GM23338 (cell line): ENCODE results near the gene GAL3ST2. TPM values are rescaled to one million over a fixed set of nuclear protein-coding genes. Genes with fewer than 3 reads are reported as not detected.

Experiments used
- ATAC-seq: fragments of 200-7000 bp; cut with Tn5 transposase; 3 replicates; pipeline ENCODE4 v1.9.1; 2020
- DNase-seq: peaks from one replicate; pipeline ENCODE4 v3.0.0-alpha.2; 2015; ENCODE audit warnings: low spot score
- H2AFZ ChIP-seq: fragments of 200-600 bp; sonication (generic); 2 replicates; pipeline ENCODE4 v1.8.0; 2016; ENCODE audit warnings: antibody characterized with exemption, mild to moderate bottlenecking, moderate library complexity
- H3F3A ChIP-seq: fragments of 200-600 bp; sonication (generic); replicated peaks from 2 replicates; pipeline ENCODE4 v1.8.0; 2017; ENCODE audit warnings: antibody characterized with exemption, mixed run types, low read depth
- H3K27ac ChIP-seq: fragments of 200-600 bp; sonication (generic); 2 replicates; pipeline ENCODE4 v1.6.1; 2016; ENCODE audit warnings: low read depth
- H3K27me3 ChIP-seq: fragments of 200-600 bp; sonication (generic); 2 replicates; pipeline ENCODE4 v1.8.0; 2016; ENCODE audit warnings: mild to moderate bottlenecking, mixed run types, moderate library complexity; ENCODE audit not compliant: insufficient read depth
- H3K36me3 ChIP-seq: fragments of 200-600 bp; sonication (generic); 2 replicates; pipeline ENCODE4 v1.8.0; 2016; ENCODE audit warnings: mild to moderate bottlenecking; ENCODE audit not compliant: insufficient read depth
- H3K4me1 ChIP-seq: fragments of 200-600 bp; sonication (generic); 2 replicates; pipeline ENCODE4 v1.8.0; 2016; ENCODE audit warnings: mild to moderate bottlenecking, moderate library complexity; ENCODE audit not compliant: insufficient read depth
- H3K4me2 ChIP-seq: fragments of 200-600 bp; sonication (generic); 2 replicates; pipeline ENCODE4 v1.7.1; 2017; ENCODE audit warnings: mixed run types
- H3K4me3 ChIP-seq: fragments of 200-600 bp; sonication (generic); 2 replicates; pipeline ENCODE4 v1.6.1; 2016; ENCODE audit warnings: mixed run types
- H3K79me2 ChIP-seq: fragments of 200-600 bp; sonication (generic); replicated peaks from 2 replicates; pipeline ENCODE4 v1.8.0; 2017; ENCODE audit warnings: mild to moderate bottlenecking; ENCODE audit not compliant: insufficient read depth
- H3K9me2 ChIP-seq: fragments of 200-600 bp; sonication (generic); 2 replicates; pipeline ENCODE4 v1.8.0; 2017; ENCODE audit not compliant: insufficient read depth
- H4K20me1 ChIP-seq: fragments of 200-600 bp; sonication (generic); replicated peaks from 2 replicates; pipeline ENCODE4 v1.8.0; 2017; ENCODE audit warnings: mild to moderate bottlenecking; ENCODE audit not compliant: insufficient read depth
- H3K27ac Mint-ChIP-seq: 2 replicates; pipeline ENCODE4 v1.8.0; 2020; ENCODE audit warnings: inconsistent platforms, mild to moderate bottlenecking, moderate library complexity, mixed read lengths
- H3K27me3 Mint-ChIP-seq: 3 replicates; pipeline ENCODE4 v1.8.0; 2022; ENCODE audit warnings: low read depth, mild to moderate bottlenecking, moderate library complexity, mixed read lengths, inconsistent platforms; ENCODE audit not compliant: insufficient read depth, poor library complexity
- H3K36me3 Mint-ChIP-seq: 3 replicates; pipeline ENCODE4 v1.8.0; 2021; ENCODE audit warnings: low read depth, mild to moderate bottlenecking, inconsistent platforms, moderate library complexity, mixed read lengths
- H3K4me1 Mint-ChIP-seq: 3 replicates; pipeline ENCODE4 v1.8.0; 2020; ENCODE audit warnings: mild to moderate bottlenecking, inconsistent platforms, mixed read lengths
- H3K4me3 Mint-ChIP-seq: 3 replicates; pipeline ENCODE4 v1.8.0; 2021; ENCODE audit warnings: moderate library complexity, mild to moderate bottlenecking, inconsistent platforms, mixed read lengths
- H3K9me3 Mint-ChIP-seq: 3 replicates; pipeline ENCODE4 v1.8.0; 2020; ENCODE audit warnings: moderate library complexity, mild to moderate bottlenecking, inconsistent platforms, mixed read lengths
- CTCF ChIP-seq, 2 experiments: fragments of 200-600 bp in 1 of 2; sonication (generic) in 1 of 2; conservative IDR thresholded peaks; 2 replicates each; pipeline versions ENCODE4 v1.5.1 to v1.6.1; 2016 to 2017; ENCODE audit warnings: antibody characterized with exemption in 2 of 2, low read depth in 2 of 2, mild to moderate bottlenecking in 2 of 2, moderate library complexity in 1 of 2
- EZH2 ChIP-seq: fragments of 200-600 bp; sonication (generic); IDR thresholded peaks from one replicate; pipeline ENCODE4 v1.8.0; 2017; ENCODE audit warnings: antibody characterized with exemption, mild to moderate bottlenecking, low read depth; ENCODE audit not compliant: unreplicated experiment
- NANOG ChIP-seq: IDR thresholded peaks from 2 replicates; pipeline ENCODE4 v1.6.1; 2016; ENCODE audit warnings: antibody characterized with exemption, borderline replicate concordance
- REST ChIP-seq: IDR thresholded peaks from one replicate; pipeline ENCODE4 v1.6.1; 2018; ENCODE audit warnings: antibody characterized with exemption; ENCODE audit not compliant: unreplicated experiment
- STAT1 ChIP-seq: IDR thresholded peaks from one replicate; pipeline ENCODE4 v1.6.1; 2016; ENCODE audit warnings: antibody characterized with exemption; ENCODE audit not compliant: unreplicated experiment
- ZNF331 ChIP-seq: fragments of 250-450 bp; sonication (Bioruptor Pico); IDR thresholded peaks from 2 replicates; pipeline ENCODE4 v1.5.0; 2020; ENCODE audit warnings: low read depth, mild to moderate bottlenecking, moderate library complexity
- ZNF462 ChIP-seq: fragments of 250-450 bp; sonication (Bioruptor Pico); IDR thresholded peaks from 2 replicates; pipeline ENCODE4 v1.5.0; 2020; ENCODE audit warnings: mild to moderate bottlenecking, moderate library complexity
- polyA plus RNA-seq: library from polyadenylated mRNA; unstranded; fragments of >200 nt; fragmentation: Nextera tagmentation; extraction: Ambion mirVana; gene quantifications from 2 replicates; pipeline ENCODE4 v1.2.1, GENCODE V29; 2016
- total RNA-seq: library from RNA; depleted of rRNA; stranded (reverse); fragments of >200 nt; shearing (Covaris generic); gene quantifications from 2 replicates; pipeline ENCODE4 v1.2.3, GENCODE V29; 2014

Gene GAL3ST2
- total and polyA plus RNA-seq, 2 experiments from 2014 or later, result 0.19 to 0.24 TPM

- no peaks in the 10 kb centered on the region for H3K79me2 ChIP-seq
- DNase-seq, result no peak
- no peaks in the 10 kb centered on the region for H4K20me1 ChIP-seq
- Mint-ChIP-seq H3K4me3 (no peak overlapping the region), H3K36me3 (peaks cover 8% of the 10 kb centered on the region; the same call in 2 of the 3 replicates), H3K9me3 (peaks cover 9% of the 10 kb centered on the region), H3K27ac (no peak overlapping the region), H3K4me1 (peaks cover 12% of the 10 kb centered on the region), H3K27me3 (peaks cover 23% of the 10 kb centered on the region)
- H3K27me3 ChIP-seq, result no peaks in the 10 kb centered on the region
- peaks cover 15% of the 10 kb centered on the region for H3F3A ChIP-seq
- H2AFZ ChIP-seq, result no peak overlapping the region
- H3K4me1 ChIP-seq, result no peaks in the 10 kb centered on the region; the same call in 1 of the 2 replicates
- H3K9me2 ChIP-seq, result no peaks in the 10 kb centered on the region
- H3K4me2 ChIP-seq, result no peak overlapping the region
- H3K36me3 ChIP-seq, result no peaks in the 10 kb centered on the region
- no peak for ATAC-seq
- H3K27ac ChIP-seq, result no peak overlapping the region
- TF ChIP-seq STAT1 (no peak), CTCF (conservative IDR thresholded peaks at IDR 0.05; ENCODE audit: low read depth in 2 of 2) (no peak), EZH2 (no peak), REST (no peak)
- H3K4me3 ChIP-seq, result no peak overlapping the region
These were observed 41.8 kb downstream of the GAL3ST2 start for GRCh38 chr2:241818229-241818942.

DNA sequence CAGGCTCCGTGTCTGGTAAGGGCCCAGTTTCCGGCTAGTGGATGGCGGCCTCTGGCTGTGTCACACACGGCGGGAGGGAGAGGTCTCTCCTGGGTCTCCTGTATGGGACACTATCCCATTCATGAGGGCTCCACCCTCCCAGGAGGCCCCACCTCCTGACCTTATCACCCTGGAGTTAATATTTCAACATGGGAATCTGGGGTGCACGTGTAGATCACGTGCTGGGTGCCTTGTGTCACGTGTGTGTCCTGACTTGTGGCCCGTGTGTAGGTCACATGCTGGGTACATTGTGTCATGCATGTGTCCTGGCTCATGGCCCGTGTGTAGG is 42.3 kb downstream of the GAL3ST2 start:
- Mint-ChIP-seq H3K36me3 (peaks cover 12% of the 10 kb centered on the region), H3K4me3 (no peak overlapping the region), H3K27ac (no peak overlapping the region), H3K9me3 (peaks cover 14% of the 10 kb centered on the region), H3K4me1 (peaks cover 16% of the 10 kb centered on the region), H3K27me3 (peaks cover 28% of the 10 kb centered on the region)
- Histone ChIP-seq H3K4me1 (no peaks in the 10 kb centered on the region; the same call in 1 of the 2 replicates), H4K20me1 (no peaks in the 10 kb centered on the region), H3K79me2 (no peaks in the 10 kb centered on the region), H3K36me3 (no peaks in the 10 kb centered on the region), H3F3A (peaks cover 18% of the 10 kb centered on the region), H2AFZ (no peak overlapping the region), H3K9me2 (no peaks in the 10 kb centered on the region), H3K27ac (no peak overlapping the region), H3K4me3 (no peak overlapping the region), H3K4me2 (no peak overlapping the region), H3K27me3 (no peaks in the 10 kb centered on the region)
- DNase-seq, result no peak
- TF ChIP-seq EZH2 (no peak), ZNF331 (no peak), NANOG (no peak), ZNF462 (CRISPR knock-in tag) (no peak)
- ATAC-seq, result no peak
